BE2C (cell line): ENCODE data around the gene MEN1.

ENCODE experiments used
- DNase-seq: peaks from one replicate; pipeline ENCODE4 v3.0.0-alpha.2; 2020
- H3K27me3 ChIP-seq: fragments of 250-450 bp; sonication (Bioruptor Pico); 2 replicates; pipeline ENCODE4 v1.5.1; 2020; ENCODE audit warnings: mild to moderate bottlenecking
- H3K36me3 ChIP-seq: fragments of 250-450 bp; sonication (Bioruptor Pico); 2 replicates; pipeline ENCODE4 v1.5.1; 2020; ENCODE audit warnings: mild to moderate bottlenecking
- H3K4me1 ChIP-seq: fragments of 250-450 bp; sonication (Bioruptor Pico); 2 replicates; pipeline ENCODE4 v1.5.1; 2020
- H3K4me3 ChIP-seq: 2 replicates; pipeline ENCODE4 v1.5.1; 2011; ENCODE audit warnings: low read depth, low read length
- H3K9me3 ChIP-seq: fragments of 250-450 bp; sonication (Bioruptor Pico); 2 replicates; pipeline ENCODE4 v1.5.1; 2020
- CTCF ChIP-seq: IDR thresholded peaks from 2 replicates; pipeline ENCODE4 v1.5.1; 2012; ENCODE audit warnings: mild to moderate bottlenecking, low read depth, low read length

The MEN1 gene

GRCh38 chr11:64799623-64800302 lies 10.6 kb downstream of the MEN1 start:
- H3K4me1 ChIP-seq, result no peaks in the 10 kb centered on the region
- no peak for TF ChIP-seq CTCF

GRCh38 chr11:64799256-64799622 lies 11.1 kb downstream of the MEN1 start:
- H3K9me3 ChIP-seq, result no peaks in the 10 kb centered on the region
- no peaks in the 10 kb centered on the region for H3K27me3 ChIP-seq
- no peaks in the 10 kb centered on the region for H3K4me1 ChIP-seq
- no peak for DNase-seq
- no peak for TF ChIP-seq CTCF
- H3K36me3 ChIP-seq, result no peaks in the 10 kb centered on the region
- H3K4me3 ChIP-seq, result no peak overlapping the region

More at GRCh38 chr11:64799623-64800302, 10.6 kb downstream of the MEN1 start:
- Histone ChIP-seq H3K9me3 (no peaks in the 10 kb centered on the region), H3K4me3 (no peak overlapping the region), H3K36me3 (no peaks in the 10 kb centered on the region), H3K27me3 (no peaks in the 10 kb centered on the region)
- peak; percentile 35 for DNase-seq

GRCh38 chr11:64796757-64797541 lies 13.4 kb downstream of the MEN1 start:
- no peak overlapping the region for H3K4me3 ChIP-seq
- TF ChIP-seq CTCF, result no peak
- H3K27me3 ChIP-seq, result no peaks in the 10 kb centered on the region
- no peak for DNase-seq
- no peaks in the 10 kb centered on the region for H3K36me3 ChIP-seq
- H3K4me1 ChIP-seq, result no peaks in the 10 kb centered on the region
- H3K9me3 ChIP-seq, result no peaks in the 10 kb centered on the region

- Histone ChIP-seq H3K36me3 (no peaks in the 10 kb centered on the region), H3K4me3 (no peak overlapping the region), H3K9me3 (no peaks in the 10 kb centered on the region)
Observed at GRCh38 chr11:64796047-64796756, 14.1 kb downstream of the MEN1 start.

GRCh38 chr11:64794526-64794925 lies 15.8 kb downstream of the MEN1 start:
- Histone ChIP-seq H3K9me3 (no peaks in the 10 kb centered on the region), H3K4me3 (no peak overlapping the region), H3K36me3 (no peaks in the 10 kb centered on the region), H3K4me1 (no peaks in the 10 kb centered on the region), H3K27me3 (no peaks in the 10 kb centered on the region)
- TF ChIP-seq CTCF, result no peak
- DNase-seq, result no peak

More at GRCh38 chr11:64796047-64796756, 14.1 kb downstream of the MEN1 start:
- H3K27me3 ChIP-seq, result no peaks in the 10 kb centered on the region
- no peaks in the 10 kb centered on the region for H3K4me1 ChIP-seq
- TF ChIP-seq CTCF, result no peak
- DNase-seq, result no peak
